Stimulated activated CD4-positive, alpha-beta T cell treated with anti-CD3 and anti-CD28 coated beads, Interleukin-1b, Interleukin-23, amount 100 ng/mL, for 4 hours (primary cell): ENCODE results near the gene KRTAP12-2.

ENCODE experiments used
- DNase-seq, 2 donors: peaks; one replicate each; pipeline ENCODE4 v3.0.0-alpha.2; 2020; ENCODE audit warnings: low read depth in 2 of 2

Gene KRTAP12-2

GRCh38 chr21:44666401-44667320 is at the start of gene KRTAP12-2:
KRTAP12-2 (minus strand) TSS chr21:44666927; CDS start chr21:44666886, 41 bp downstream.
- DNase-seq = no peak

GRCh38 chr21:44714905-44715304 is 48.2 kb upstream of the KRTAP12-2 start:
- DNase-seq = no peak

- DNase-seq = no peak
Measured at GRCh38 chr21:44713846-44714245, 47.1 kb upstream of the KRTAP12-2 start.

GRCh38 chr21:44713130-44713529 is 46.4 kb upstream of the KRTAP12-2 start:
- no peak for DNase-seq

- no peak for DNase-seq
Measured at GRCh38 chr21:44712203-44713028, 45.7 kb upstream of the KRTAP12-2 start.

- no peak for DNase-seq
Measured at GRCh38 chr21:44711327-44712202, 44.8 kb upstream of the KRTAP12-2 start, which contains the start of gene TSPEAR. TSPEAR (minus strand) TSS chr21:44711572; CDS start chr21:44711514, 58 bp downstream.

- no peak for DNase-seq
Measured at GRCh38 chr21:44710756-44711326, 44.1 kb upstream of the KRTAP12-2 start.

- DNase-seq = no peak
Measured at GRCh38 chr21:44710294-44710665, 43.6 kb upstream of the KRTAP12-2 start.

GRCh38 chr21:44709426-44710293 is 42.9 kb upstream of the KRTAP12-2 start:
- DNase-seq = peak in 1 of 2 donors; percentile 24

- DNase-seq = no peak
Measured at GRCh38 chr21:44708866-44709425, 42.2 kb upstream of the KRTAP12-2 start.

- no peak for DNase-seq
Measured at GRCh38 chr21:44708213-44708865, 41.6 kb upstream of the KRTAP12-2 start.

- DNase-seq = no peak
Measured at GRCh38 chr21:44706706-44707581, 40.2 kb upstream of the KRTAP12-2 start.

GRCh38 chr21:44706026-44706705 is 39.4 kb upstream of the KRTAP12-2 start:
- DNase-seq = no peak

GRCh38 chr21:44704636-44705001 is 37.9 kb upstream of the KRTAP12-2 start:
- DNase-seq = no peak

- DNase-seq = no peak
Measured at GRCh38 chr21:44703731-44704635, 37.3 kb upstream of the KRTAP12-2 start.

- DNase-seq = no peak
Measured at GRCh38 chr21:44702973-44703730, 36.4 kb upstream of the KRTAP12-2 start.
